GM12865 (cell line): Measurements from ENCODE around the gene HTR3B.
"Not testable (repeated sequence)": the region's sequence is repeated elsewhere in the genome, so short reads cannot be mapped to it uniquely, and the experiment has no call there.

ENCODE experiments used
- DNase-seq: peaks from one replicate; pipeline ENCODE4 v3.0.0; 2010; ENCODE audit warnings: low read depth
- H3K4me3 ChIP-seq: 2 replicates; pipeline ENCODE4 v1.5.1; 2011; ENCODE audit warnings: mild to moderate bottlenecking, low read depth, low read length, control low read depth
- CTCF ChIP-seq: IDR thresholded peaks from 2 replicates; pipeline ENCODE4 v1.5.1; 2011; ENCODE audit warnings: low read length, control low read depth, low read depth, inconsistent platforms; ENCODE audit not compliant: insufficient read depth; ENCODE audit errors: missing control alignments

HTR3B gene

GRCh38 chr11:113923572-113923971 lies 19.0 kb downstream of the HTR3B start:
- no peak overlapping the region for H3K4me3 ChIP-seq
- TF ChIP-seq CTCF = no peak
- DNase-seq = no peak

GRCh38 chr11:113926273-113927197 lies 21.9 kb downstream of the HTR3B start:
- H3K4me3 ChIP-seq = no peak overlapping the region

GRCh38 chr11:113928311-113928710 lies 23.7 kb downstream of the HTR3B start:
- no peak for DNase-seq
- no peak for TF ChIP-seq CTCF
- no peak overlapping the region for H3K4me3 ChIP-seq

More at GRCh38 chr11:113926273-113927197, 21.9 kb downstream of the HTR3B start:
- TF ChIP-seq CTCF = no peak
- DNase-seq = no peak

- no peak for DNase-seq
- no peak for TF ChIP-seq CTCF
- no peak overlapping the region for H3K4me3 ChIP-seq
These were observed 28.2 kb downstream of the HTR3B start for GRCh38 chr11:113932788-113933187.

GRCh38 chr11:113934193-113934592 lies 29.6 kb downstream of the HTR3B start:
- DNase-seq, H3K4me3 ChIP-seq: not testable (repeated sequence)

GRCh38 chr11:113934761-113935160 lies 30.2 kb downstream of the HTR3B start:
- no peak for DNase-seq
- no peak overlapping the region for H3K4me3 ChIP-seq
- no peak for TF ChIP-seq CTCF

GRCh38 chr11:113935858-113936257 lies 31.3 kb downstream of the HTR3B start:
- no peak for DNase-seq
- TF ChIP-seq CTCF = no peak
- H3K4me3 ChIP-seq = no peak overlapping the region
